Measurements from ENCODE around the gene LMF1. TPM values are rescaled to one million over a fixed set of nuclear protein-coding genes. Genes with fewer than 3 reads are reported as not detected.

Gene LMF1
- total and polyA plus RNA-seq, 2 of the 8 experiments (the other 6 are each of a cell fraction or from before 2014, with no cell fraction given), result 3.5 to 9.1 TPM

GRCh38 chr16:900211-900610 is 70.6 kb downstream of the LMF1 start (continued):
- TF ChIP-seq RNF2 (IDR thresholded peaks at IDR 0.05; ENCODE audit: borderline replicate concordance, low read depth, low read length, missing control alignments, poor library complexity, severe bottlenecking), result no peak
- TF ChIP-seq SRF (IDR thresholded peaks at IDR 0.05; ENCODE audit: low read depth, low read length), result no peak

All from H1 (cell line).